Stomach (tissue), 9 donors: ENCODE data around the gene DUSP9. TPM values are rescaled to one million over a fixed set of nuclear protein-coding genes. Genes with fewer than 3 reads are reported as not detected.
A peak's percentile ranks its signal among the peaks of the same experiment; 100 is the strongest.

ENCODE experiments used
- DNase-seq, 2 donors: peaks; one replicate each; pipeline versions ENCODE4 v3.0.0 to v3.0.0-alpha.2; 2013 to 2019
- H3K27ac ChIP-seq, 5 donors: fragments of 200-600 bp in 4 of 5; sonication (generic) in 4 of 5; one replicate each; pipeline ENCODE4 v1.5.1; 2013 to 2019; ENCODE audit warnings: mild to moderate bottlenecking in 1 of 5, moderate library complexity in 1 of 5
- H3K27me3 ChIP-seq, 3 donors: fragments of 200-600 bp; sonication (generic); one replicate each; pipeline ENCODE4 v1.5.1; 2017 to 2019; ENCODE audit warnings: mixed run types in 1 of 3
- H3K36me3 ChIP-seq, 4 donors: fragments of 200-600 bp; sonication (generic); 1 replicate in 3 of 4; 2 replicates in 1 of 4; pipeline ENCODE4 v1.5.1; 2016 to 2019
- H3K4me1 ChIP-seq, 4 donors: fragments of 200-600 bp; sonication (generic); one replicate each; pipeline ENCODE4 v1.5.1; 2016 to 2019
- H3K4me3 ChIP-seq, 4 donors: fragments of 200-600 bp; sonication (generic) in 3 of 4; one replicate each; pipeline ENCODE4 v1.5.1; 2016 to 2019; ENCODE audit warnings: mild to moderate bottlenecking in 1 of 4
- H3K9me3 ChIP-seq, 4 donors: fragments of 200-600 bp; sonication (generic); one replicate each; pipeline ENCODE4 v1.5.1; 2016 to 2019
- CTCF ChIP-seq, 7 experiments: fragments of 450-650 bp in 4 of 7; fragments of 200-600 bp in 3 of 7; sonication (generic) in 3 of 7; IDR thresholded peaks; one replicate each; pipeline ENCODE4 v1.5.1; 2016 to 2019; ENCODE audit warnings: antibody characterized with exemption in 7 of 7, control low read depth in 2 of 7, mild to moderate bottlenecking in 1 of 7
- EP300 ChIP-seq: sonication (generic); formaldehyde crosslinking; IDR thresholded peaks from one replicate; pipeline ENCODE4 v1.6.1; 2017; ENCODE audit warnings: antibody characterized with exemption
- POLR2A ChIP-seq, 4 donors: fragments of 450-650 bp; IDR thresholded peaks; one replicate each; pipeline ENCODE4 v1.6.1; 2016; ENCODE audit warnings: antibody characterized with exemption in 4 of 4, control low read depth in 2 of 4, mild to moderate bottlenecking in 1 of 4, moderate library complexity in 1 of 4
- POLR2AphosphoS5 ChIP-seq, 3 donors: sonication (generic); formaldehyde crosslinking; IDR thresholded peaks; one replicate each; pipeline ENCODE4 v1.6.1; 2016; ENCODE audit warnings: antibody characterized with exemption in 3 of 3
- WGBS, 5 donors: extraction: QIAGEN DNeasy Blood & Tissue Kit in 3 of 5; methylation state at CpG; one replicate each; pipeline versions ENCODE4 v1.1.5 to v1.1.7; 2013 to 2018; 5-methylcytosine and 5-hydroxymethylcytosine counted together
- intact Hi-C: fragments of 100-400 bp; cut with DNase I; formaldehyde crosslinking; loops from one replicate; pipeline ENCODE4 v1.15.1; 2023; ENCODE audit warnings: low total_unique reads
- polyA plus RNA-seq, 3 donors: library from polyadenylated mRNA; stranded (reverse); fragments of 200-250 nt; gene quantifications; one replicate each; pipeline ENCODE4 v1.2.3, GENCODE V29; 2013
- total RNA-seq, 5 donors: library from RNA; depleted of rRNA; stranded (reverse); fragments of >200 nt; gene quantifications; one replicate each; pipeline versions ENCODE4 v1.1.0 to v1.2.3, GENCODE V29; 2014 to 2016
- donor health status: healthy with polysubstance abuse.
- donor health status: Bipolar disorder and iron deficiency.
- donor health status: healthy.

DUSP9 gene
- total and polyA plus RNA-seq, 8 donors, result 0.18 to 0.25 TPM; not detected in 6

GRCh38 chrX:153638041-153638371, 9.0 kb upstream of the DUSP9 start:
- TF ChIP-seq EP300, result no peak
- TF ChIP-seq POLR2A (IDR thresholded peaks at IDR 0.05), result no peak
- no peak for TF ChIP-seq CTCF (IDR thresholded peaks at IDR 0.05)
- TF ChIP-seq POLR2AphosphoS5 (IDR thresholded peaks at IDR 0.05), result no peak
- Histone ChIP-seq H3K9me3 (no peaks in the 10 kb centered on the region), H3K36me3 (no peaks in the 10 kb centered on the region), H3K4me3 (no peak overlapping the region), H3K27me3 (peaks cover 9 to 38% (median 34%) of the 10 kb centered on the region in 3 donors), H3K4me1 (peaks cover 0 to 13% (median 12%) of the 10 kb centered on the region in 4 donors), H3K27ac (no peak overlapping the region)
- no peak for DNase-seq
- WGBS, 5 donors, result 75 to 100% (median 86%) methylated on average over 3 to 6 of the region's 6 CpGs
- intact Hi-C loops, result no loop called here

GRCh38 chrX:153638436-153639176, 8.4 kb upstream of the DUSP9 start:
- no peaks in the 10 kb centered on the region for H3K9me3 ChIP-seq
- no peak overlapping the region for H3K4me3 ChIP-seq
- no peak for TF ChIP-seq EP300
- no peak for TF ChIP-seq POLR2A (IDR thresholded peaks at IDR 0.05)
- no peak for TF ChIP-seq POLR2AphosphoS5 (IDR thresholded peaks at IDR 0.05)
- TF ChIP-seq CTCF (IDR thresholded peaks at IDR 0.05), result no peak
- H3K27me3 ChIP-seq, result peaks cover 9 to 44% (median 36%) of the 10 kb centered on the region in 3 donors
- 62 to 84% (median 73%) methylated on average over 8 to 20 of the region's 20 CpGs for WGBS, 5 donors
- H3K27ac ChIP-seq, result no peak overlapping the region
- H3K4me1 ChIP-seq, result peaks cover 0 to 19% (median 18%) of the 10 kb centered on the region in 4 donors
- no peaks in the 10 kb centered on the region for H3K36me3 ChIP-seq
- peak; percentile 3 to 15 for DNase-seq
- intact Hi-C loops, result no loop called here

GRCh38 chrX:153639177-153640044, 7.6 kb upstream of the DUSP9 start:
- H3K9me3 ChIP-seq, result no peaks in the 10 kb centered on the region
- no peak overlapping the region for H3K27ac ChIP-seq
- DNase-seq, result peak; percentile 4 to 20
- no peaks in the 10 kb centered on the region for H3K36me3 ChIP-seq
- peaks cover 10 to 51% (median 39%) of the 10 kb centered on the region in 3 donors for H3K27me3 ChIP-seq
- H3K4me1 ChIP-seq, result peaks cover 0 to 24% (median 22%) of the 10 kb centered on the region in 4 donors
- H3K4me3 ChIP-seq, result no peak overlapping the region
- TF ChIP-seq EP300, result no peak
- TF ChIP-seq POLR2A (IDR thresholded peaks at IDR 0.05), result no peak
- TF ChIP-seq POLR2AphosphoS5 (IDR thresholded peaks at IDR 0.05), result no peak
- TF ChIP-seq CTCF (IDR thresholded peaks at IDR 0.05), result no peak
- intact Hi-C loops, result no loop called here
- WGBS, 5 donors, result 71 to 84% (median 76%) methylated on average over 8 to 28 of the region's 28 CpGs

GRCh38 chrX:153640045-153640686, 6.8 kb upstream of the DUSP9 start:
- Histone ChIP-seq H3K36me3 (no peaks in the 10 kb centered on the region), H3K27ac (no peak overlapping the region), H3K9me3 (no peaks in the 10 kb centered on the region), H3K4me1 (peaks cover 0 to 28% (median 22%) of the 10 kb centered on the region in 4 donors), H3K4me3 (no peak overlapping the region), H3K27me3 (peaks cover 17 to 58% (median 41%) of the 10 kb centered on the region in 3 donors)
- peak in 1 of 2 donors; percentile 17 for DNase-seq
- WGBS, 5 donors, result 79 to 90% (median 87%) methylated on average over 11 to 23 of the region's 23 CpGs
- TF ChIP-seq POLR2A (IDR thresholded peaks at IDR 0.05), result no peak
- TF ChIP-seq EP300, result no peak
- no peak for TF ChIP-seq CTCF (IDR thresholded peaks at IDR 0.05)
- TF ChIP-seq POLR2AphosphoS5 (IDR thresholded peaks at IDR 0.05), result no peak
- intact Hi-C loops, result no loop called here
